ENCODE data around the gene VWA8.

DNA sequence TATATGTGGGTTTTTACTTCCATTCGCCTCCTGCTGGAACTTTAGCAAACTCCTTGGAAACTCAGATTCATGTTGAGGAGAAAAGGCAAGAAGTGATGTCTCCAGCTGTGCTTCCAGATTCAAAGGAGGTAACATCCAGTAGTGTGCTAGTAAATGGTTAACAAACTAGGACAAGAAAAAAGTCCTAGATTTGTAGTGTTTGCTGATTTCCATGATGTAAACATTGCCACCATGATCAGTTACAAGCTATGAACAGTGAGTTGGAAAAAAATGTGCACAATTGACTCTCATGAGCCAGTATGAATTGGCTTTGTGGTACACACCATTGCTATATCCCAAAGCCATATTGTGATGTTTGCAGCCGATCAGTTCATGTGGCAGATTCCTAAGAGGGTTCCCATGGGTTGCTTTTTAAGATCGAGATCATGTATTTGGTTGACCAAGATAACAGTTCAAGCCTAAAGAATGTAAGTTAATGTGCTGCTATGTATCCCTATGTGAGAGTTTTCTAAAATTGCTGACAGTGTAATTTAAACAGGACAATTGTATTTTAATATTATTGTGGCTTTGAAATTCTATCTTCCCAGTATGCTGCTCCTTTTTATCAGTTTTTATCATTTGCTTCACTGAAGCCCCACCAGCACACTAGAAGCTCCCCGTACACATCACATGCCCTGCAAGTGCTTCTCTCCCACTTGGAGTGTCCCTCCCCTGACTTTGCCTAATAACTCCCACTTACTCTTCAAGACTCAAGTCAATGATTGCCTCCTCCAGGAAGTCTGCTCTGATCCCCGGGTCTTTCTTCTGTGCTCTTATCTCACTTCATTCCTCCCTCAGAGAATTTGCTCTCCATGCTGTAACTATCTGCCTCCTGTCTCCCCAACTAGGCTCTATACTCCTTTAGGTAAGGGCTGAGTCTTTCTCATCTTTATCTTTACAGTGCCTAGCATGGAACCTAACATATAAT lies 355.3 kb downstream of the VWA8 start:
- no peak for TF ChIP-seq CTCF (IDR thresholded peaks at IDR 0.05; ENCODE audit: low read depth, low read length)
- TF ChIP-seq EZH2phosphoT487 (IDR thresholded peaks at IDR 0.05; ENCODE audit: low read depth) = no peak

Data from OCI-LY3 (cell line).